Mesendoderm (in vitro differentiated cells): ENCODE results near the gene MYH10.

Source experiments
- DNase-seq: peaks from one replicate; pipeline ENCODE4 v3.0.0; 2013
- H2AK5ac ChIP-seq: 2 replicates; pipeline ENCODE4 v1.6.1; 2013; ENCODE audit warnings: low read length, inconsistent platforms
- H2BK120ac ChIP-seq: 2 replicates; pipeline ENCODE4 v1.6.1; 2013; ENCODE audit warnings: low read depth, mild to moderate bottlenecking, low read length, moderate library complexity, mixed read lengths
- H2BK15ac ChIP-seq: replicated peaks from 2 replicates; pipeline ENCODE4 v1.6.1; 2013; ENCODE audit warnings: low read depth, mild to moderate bottlenecking, moderate library complexity
- H2BK5ac ChIP-seq: 2 replicates; pipeline ENCODE4 v1.6.1; 2013; ENCODE audit warnings: low read length, inconsistent platforms
- H3K18ac ChIP-seq: 2 replicates; pipeline ENCODE4 v1.6.1; 2013; ENCODE audit warnings: mild to moderate bottlenecking, low read length, mixed read lengths
- H3K23ac ChIP-seq: one replicate; pipeline ENCODE4 v1.6.1; 2013; ENCODE audit warnings: low read length
- H3K27ac ChIP-seq: 2 replicates; pipeline ENCODE4 v1.5.1; 2013; ENCODE audit warnings: low read depth, mild to moderate bottlenecking, inconsistent platforms, low read length, moderate library complexity
- H3K27me3 ChIP-seq: 2 replicates; pipeline ENCODE4 v1.6.1; 2013; ENCODE audit warnings: low read length, control low read depth, mild to moderate bottlenecking, inconsistent platforms; ENCODE audit not compliant: insufficient read depth, poor library complexity
- H3K36me3 ChIP-seq: 2 replicates; pipeline ENCODE4 v1.6.1; 2013; ENCODE audit warnings: low read length, inconsistent platforms; ENCODE audit not compliant: control insufficient read depth, insufficient read depth
- H3K4ac ChIP-seq: one replicate; pipeline ENCODE4 v1.6.1; 2013; ENCODE audit warnings: low read depth, mild to moderate bottlenecking, low read length, moderate library complexity
- H3K4me1 ChIP-seq: 2 replicates; pipeline ENCODE4 v1.6.1; 2013; ENCODE audit warnings: low read depth, low read length, inconsistent platforms; ENCODE audit not compliant: control insufficient read depth
- H3K4me2 ChIP-seq: 2 replicates; pipeline ENCODE4 v1.6.1; 2013; ENCODE audit warnings: low read length
- H3K4me3 ChIP-seq: 2 replicates; pipeline ENCODE4 v1.5.1; 2013; ENCODE audit warnings: mild to moderate bottlenecking, low read length
- H3K56ac ChIP-seq: one replicate; pipeline ENCODE4 v1.6.1; 2013; ENCODE audit warnings: low read length
- H3K79me1 ChIP-seq: 2 replicates; pipeline ENCODE4 v1.6.1; 2013; ENCODE audit warnings: low read length, inconsistent platforms
- H3K79me2 ChIP-seq: 2 replicates; pipeline ENCODE4 v1.6.1; 2013; ENCODE audit warnings: mild to moderate bottlenecking, low read length; ENCODE audit not compliant: control insufficient read depth, insufficient read depth
- H3K9ac ChIP-seq: 2 replicates; pipeline ENCODE4 v1.6.1; 2013; ENCODE audit warnings: low read length, inconsistent platforms
- H4K5ac ChIP-seq: one replicate; pipeline ENCODE4 v1.6.1; 2013; ENCODE audit warnings: low read length
- H4K8ac ChIP-seq: one replicate; pipeline ENCODE4 v1.6.1; 2013; ENCODE audit warnings: low read depth, mild to moderate bottlenecking, control low read depth, low read length, moderate library complexity
- WGBS: extraction: QIAGEN DNeasy Blood & Tissue Kit; methylation state at CpG from one replicate; pipeline ENCODE4 v1.1.7; 2013; ENCODE audit warnings: low lambda C conversion rate, missing lambda C conversion rate; ENCODE audit not compliant: insufficient coverage; ENCODE audit errors: extremely low coverage; 5-methylcytosine and 5-hydroxymethylcytosine counted together

MYH10 gene

DNA sequence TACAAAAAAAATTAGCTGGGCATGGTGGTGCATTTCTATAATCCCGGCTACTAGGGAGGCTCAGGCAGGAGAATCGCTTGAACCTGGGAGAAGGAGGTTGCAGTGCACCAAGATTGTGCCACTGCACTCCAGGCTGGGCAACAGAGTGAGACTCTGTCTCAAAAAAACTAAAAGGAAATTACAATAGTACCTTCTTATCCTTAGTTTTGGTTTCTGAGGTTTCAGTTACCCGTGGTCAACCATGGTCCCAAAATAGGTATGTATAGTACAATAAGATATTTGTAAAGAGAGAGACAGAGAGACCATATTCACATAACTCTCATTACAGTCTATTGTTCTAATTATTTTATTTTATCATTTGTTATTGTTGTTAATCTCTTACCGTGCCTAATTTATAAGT, 24.3 kb upstream of the MYH10 start:
- no peak for DNase-seq
- H4K5ac ChIP-seq, result no peak overlapping the region
- no peaks in the 10 kb centered on the region for H3K79me2 ChIP-seq
- H3K27ac ChIP-seq, result no peak overlapping the region
- H2BK15ac ChIP-seq, result no peak overlapping the region
- H3K18ac ChIP-seq, result no peak overlapping the region
- no peak overlapping the region for H2BK5ac ChIP-seq
- no peak overlapping the region for H2BK120ac ChIP-seq
- no peak overlapping the region for H3K4ac ChIP-seq
- no peak overlapping the region for H3K23ac ChIP-seq
- no peaks in the 10 kb centered on the region for H3K36me3 ChIP-seq
- no peaks in the 10 kb centered on the region for H3K27me3 ChIP-seq
- H3K4me3 ChIP-seq, result no peak overlapping the region
- no peaks in the 10 kb centered on the region for H3K79me1 ChIP-seq
- H3K56ac ChIP-seq, result no peak overlapping the region
- no CpG with 5 or more reads among the region's 4 CpGs for WGBS
- H3K9ac ChIP-seq, result no peak overlapping the region
- no peak overlapping the region for H2AK5ac ChIP-seq
- H4K8ac ChIP-seq, result no peak overlapping the region
- H3K4me2 ChIP-seq, result no peak overlapping the region
- no peaks in the 10 kb centered on the region for H3K4me1 ChIP-seq

GRCh38 chr17:8651013-8651412, 20.5 kb upstream of the MYH10 start:
- no peak overlapping the region for H2BK5ac ChIP-seq
- no peak overlapping the region for H3K4me3 ChIP-seq
- H3K79me1 ChIP-seq, result no peaks in the 10 kb centered on the region
- H3K4me1 ChIP-seq, result no peaks in the 10 kb centered on the region
- no peak overlapping the region for H3K56ac ChIP-seq
- no peak overlapping the region for H3K18ac ChIP-seq
- WGBS, result no CpG with 5 or more reads among the region's 4 CpGs
- no peak overlapping the region for H3K27ac ChIP-seq
- H3K9ac ChIP-seq, result no peak overlapping the region
- no peak overlapping the region for H2AK5ac ChIP-seq
- no peak overlapping the region for H3K4me2 ChIP-seq
- H3K36me3 ChIP-seq, result no peaks in the 10 kb centered on the region
- H4K5ac ChIP-seq, result no peak overlapping the region
- H3K4ac ChIP-seq, result no peak overlapping the region
- H2BK120ac ChIP-seq, result no peak overlapping the region
- H3K27me3 ChIP-seq, result no peaks in the 10 kb centered on the region
- H3K79me2 ChIP-seq, result no peaks in the 10 kb centered on the region
- no peak for DNase-seq
- no peak overlapping the region for H3K23ac ChIP-seq
- H4K8ac ChIP-seq, result no peak overlapping the region
- no peak overlapping the region for H2BK15ac ChIP-seq

GRCh38 chr17:8650119-8650499, 19.6 kb upstream of the MYH10 start:
- DNase-seq, result no peak
- Histone ChIP-seq H3K27me3 (no peaks in the 10 kb centered on the region), H3K9ac (no peak overlapping the region), H3K4me2 (no peak overlapping the region), H3K36me3 (no peaks in the 10 kb centered on the region), H3K56ac (no peak overlapping the region), H2AK5ac (no peak overlapping the region), H3K4me1 (no peaks in the 10 kb centered on the region), H3K79me2 (no peaks in the 10 kb centered on the region), H3K4ac (no peak overlapping the region), H3K27ac (no peak overlapping the region), H2BK15ac (no peak overlapping the region), H3K4me3 (no peak overlapping the region), H3K18ac (no peak overlapping the region), H2BK120ac (no peak overlapping the region), H4K8ac (no peak overlapping the region), H4K5ac (no peak overlapping the region), H2BK5ac (no peak overlapping the region), H3K23ac (no peak overlapping the region), H3K79me1 (no peaks in the 10 kb centered on the region)
- WGBS, result no CpG with 5 or more reads among the region's 1 CpG

DNA sequence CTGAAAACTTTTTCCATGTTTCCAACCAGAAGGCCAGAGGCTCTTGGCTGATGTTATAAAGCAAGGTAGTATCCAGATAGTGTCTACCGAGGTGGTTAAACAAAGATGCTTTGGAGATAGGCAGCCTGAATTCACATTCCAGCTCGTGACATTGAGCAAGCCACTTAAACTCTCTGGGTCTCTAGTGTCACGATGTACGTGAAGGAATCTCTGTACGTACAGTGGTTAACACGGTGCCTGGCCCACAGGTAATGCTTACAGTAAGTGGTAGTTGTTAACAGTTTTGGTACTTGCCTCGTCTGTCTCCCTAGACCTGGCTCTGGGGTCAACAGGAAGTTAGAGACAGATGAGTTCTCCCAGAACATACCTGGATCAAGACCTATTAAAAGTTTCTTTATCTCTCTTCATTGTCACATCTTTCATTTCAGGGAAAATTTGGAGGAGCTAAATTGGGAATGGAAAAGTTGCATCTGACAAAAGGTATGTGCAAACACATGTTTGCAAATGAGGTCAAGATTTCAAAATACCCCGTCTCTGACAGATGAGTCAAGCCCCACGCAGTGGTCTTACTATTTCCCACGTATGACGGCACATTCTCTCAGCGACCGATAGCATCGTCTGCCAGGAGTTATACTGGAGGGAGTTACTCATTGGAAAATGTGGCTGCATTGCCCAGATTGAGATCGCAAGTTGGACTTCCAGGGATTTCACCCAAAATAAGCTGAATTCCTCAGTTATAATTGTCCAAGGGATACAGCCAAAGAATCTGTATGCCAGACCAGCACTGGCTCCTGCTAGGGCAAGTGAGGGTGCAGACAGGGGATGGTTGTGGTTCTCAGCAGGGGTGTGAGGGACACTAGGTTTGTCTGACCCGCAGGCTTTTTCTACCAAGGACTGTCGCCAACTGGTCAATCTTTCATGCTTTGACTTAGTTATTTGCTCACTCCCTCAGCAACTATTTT, 18.9 kb upstream of the MYH10 start:
- Histone ChIP-seq H3K4ac (no peak overlapping the region), H3K4me3 (no peak overlapping the region), H3K18ac (no peak overlapping the region), H3K27ac (no peak overlapping the region), H2BK120ac (no peak overlapping the region), H3K79me1 (no peaks in the 10 kb centered on the region), H3K4me1 (no peaks in the 10 kb centered on the region), H3K36me3 (no peaks in the 10 kb centered on the region), H2AK5ac (no peak overlapping the region), H4K5ac (no peak overlapping the region), H3K27me3 (no peaks in the 10 kb centered on the region), H4K8ac (no peak overlapping the region), H2BK15ac (no peak overlapping the region), H3K23ac (no peak overlapping the region), H3K56ac (no peak overlapping the region), H2BK5ac (no peak overlapping the region), H3K79me2 (no peaks in the 10 kb centered on the region), H3K4me2 (no peak overlapping the region), H3K9ac (no peak overlapping the region)
- no peak for DNase-seq
- WGBS, result no CpG with 5 or more reads among the region's 17 CpGs

GRCh38 chr17:8647956-8648355, 17.4 kb upstream of the MYH10 start:
- H3K4ac ChIP-seq, result no peak overlapping the region
- no peak overlapping the region for H4K5ac ChIP-seq
- no peak overlapping the region for H2BK5ac ChIP-seq
- H3K36me3 ChIP-seq, result no peaks in the 10 kb centered on the region
- no peak for DNase-seq
- no peak overlapping the region for H2BK120ac ChIP-seq
- no peak overlapping the region for H3K56ac ChIP-seq
- H3K4me1 ChIP-seq, result no peaks in the 10 kb centered on the region
- H3K27ac ChIP-seq, result no peak overlapping the region
- no peak overlapping the region for H4K8ac ChIP-seq
- WGBS, result no CpG with 5 or more reads among the region's 7 CpGs
- no peaks in the 10 kb centered on the region for H3K79me1 ChIP-seq
- H3K27me3 ChIP-seq, result no peaks in the 10 kb centered on the region
- no peak overlapping the region for H3K23ac ChIP-seq
- H2BK15ac ChIP-seq, result no peak overlapping the region
- H3K4me2 ChIP-seq, result no peak overlapping the region
- no peak overlapping the region for H3K4me3 ChIP-seq
- no peaks in the 10 kb centered on the region for H3K79me2 ChIP-seq
- H3K9ac ChIP-seq, result no peak overlapping the region
- H3K18ac ChIP-seq, result no peak overlapping the region
- no peak overlapping the region for H2AK5ac ChIP-seq

GRCh38 chr17:8647202-8647601, 16.7 kb upstream of the MYH10 start:
- WGBS, result no CpG with 5 or more reads among the region's 7 CpGs
- Histone ChIP-seq H3K23ac (no peak overlapping the region), H3K4ac (no peak overlapping the region), H2AK5ac (no peak overlapping the region), H3K79me2 (no peaks in the 10 kb centered on the region), H4K5ac (no peak overlapping the region), H3K27me3 (no peaks in the 10 kb centered on the region), H3K9ac (no peak overlapping the region), H2BK120ac (no peak overlapping the region), H3K4me3 (no peak overlapping the region), H3K79me1 (no peaks in the 10 kb centered on the region), H2BK5ac (no peak overlapping the region), H3K27ac (no peak overlapping the region), H3K4me1 (no peaks in the 10 kb centered on the region), H3K56ac (no peak overlapping the region), H4K8ac (no peak overlapping the region), H2BK15ac (no peak overlapping the region), H3K36me3 (no peaks in the 10 kb centered on the region), H3K18ac (no peak overlapping the region), H3K4me2 (no peak overlapping the region)
- DNase-seq, result no peak
